ENCODE data around the gene MAPK8IP1.
"Not testable (repeated sequence)": the region's sequence is repeated elsewhere in the genome, so short reads cannot be mapped to it uniquely, and the experiment has no call there.

The MAPK8IP1 gene

GRCh38 chr11:45885274-45885920, at the start of gene MAPK8IP1:
TSS of gene MAPK8IP1 (plus strand) at chr11:45885651. CDS start at chr11:45885821, 170 bp downstream.
- DNase-seq: peak; percentile 84

GRCh38 chr11:45839204-45839603, 46.2 kb upstream of the MAPK8IP1 start:
- no peak for DNase-seq

- not testable (repeated sequence) for DNase-seq
Observed at GRCh38 chr11:45840251-45840650, 45.2 kb upstream of the MAPK8IP1 start.

DNA sequence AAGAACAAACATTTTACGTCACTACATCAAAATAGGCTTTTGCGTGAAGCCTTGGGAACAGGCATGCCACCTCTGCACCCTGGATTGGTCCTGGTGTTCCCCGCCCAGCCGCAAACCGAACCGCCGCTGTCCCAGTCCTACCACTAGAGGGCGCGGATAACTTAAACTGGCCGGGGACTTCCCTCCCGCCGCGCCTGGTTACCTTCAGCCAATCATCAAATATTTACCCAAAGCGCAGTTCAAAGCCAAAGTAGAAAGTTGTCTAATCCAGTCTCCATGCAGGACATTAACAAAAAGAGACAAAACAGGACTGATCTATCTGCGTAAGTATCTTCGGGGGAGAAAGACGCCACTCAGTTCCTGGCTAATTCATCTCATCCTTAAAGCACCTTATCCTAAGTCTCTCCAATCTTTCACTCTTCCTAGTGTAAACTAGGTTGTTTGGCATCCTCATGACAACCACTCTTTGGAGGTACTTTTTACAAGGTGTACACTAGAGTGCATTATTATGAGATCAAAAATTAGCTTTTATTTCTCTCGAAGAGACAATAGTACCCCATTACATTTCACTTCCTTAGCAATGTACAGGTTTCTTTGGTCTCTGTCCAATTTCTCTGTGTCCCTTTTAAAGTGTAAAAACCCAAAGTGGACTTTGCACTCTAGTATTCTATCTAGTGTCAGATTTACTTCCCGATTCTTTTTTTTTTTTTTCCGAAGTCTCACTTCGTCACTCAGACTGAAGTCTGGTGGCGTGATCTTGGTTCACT, 42.1 kb upstream of the MAPK8IP1 start:
- peak; percentile 95 for DNase-seq

DNA sequence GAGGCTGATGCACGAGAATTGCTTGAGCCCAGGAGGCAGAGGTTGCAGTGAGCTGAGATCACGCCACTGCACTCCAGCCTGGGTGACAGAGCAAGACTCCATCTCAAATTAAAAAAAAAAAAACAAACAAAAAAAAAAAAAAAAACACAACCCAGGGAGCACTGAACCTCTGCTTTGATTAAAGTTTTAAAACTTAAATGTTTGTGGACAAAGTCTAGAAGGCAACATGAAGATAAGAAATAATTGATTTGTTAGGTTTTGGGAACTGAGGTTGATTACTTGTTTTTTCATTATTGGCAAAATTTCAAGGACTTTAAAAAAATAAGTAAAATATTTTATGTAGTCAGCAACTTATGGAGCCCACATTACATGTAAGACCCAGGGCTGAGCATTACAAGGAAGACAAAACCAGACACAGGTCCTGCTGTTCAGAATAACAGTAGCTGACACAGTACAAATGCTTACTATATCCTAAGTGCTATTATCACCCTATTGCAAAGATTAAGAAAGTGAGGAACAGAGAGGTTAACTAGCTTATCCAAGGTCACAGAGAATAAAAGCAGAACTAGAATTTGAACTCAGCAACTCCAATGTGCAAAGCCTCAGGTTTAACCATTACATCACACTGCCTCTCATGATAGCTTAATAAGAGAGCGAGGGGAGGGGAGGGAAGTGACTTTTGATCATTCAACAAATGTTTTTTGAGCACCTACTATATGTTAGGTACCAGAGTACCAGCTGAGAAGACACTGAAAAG, 40.5 kb upstream of the MAPK8IP1 start:
- no peak for DNase-seq

DNA sequence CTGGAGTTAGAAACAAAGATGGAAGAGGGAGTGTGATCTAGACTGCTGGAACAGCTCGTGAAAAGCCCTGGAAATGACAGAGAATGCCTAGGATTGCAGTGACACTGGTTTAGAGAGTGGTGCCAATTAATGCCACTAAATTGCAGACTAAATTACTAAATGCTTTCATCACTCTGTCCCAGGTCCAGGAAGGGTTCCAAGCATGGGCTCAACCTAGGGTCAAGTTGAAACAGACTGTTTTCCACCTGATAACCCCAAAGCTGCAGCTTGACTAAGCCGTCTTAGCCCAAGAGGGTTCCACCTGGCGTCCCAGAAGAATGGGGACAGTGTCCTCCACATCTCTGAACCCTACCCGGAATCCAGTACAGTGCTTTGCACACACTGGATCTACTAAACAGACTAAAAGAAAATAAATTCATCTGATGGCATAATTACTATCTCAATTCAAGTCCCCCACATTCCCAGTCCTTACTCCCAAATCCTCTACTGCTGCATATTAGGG, 39.2 kb upstream of the MAPK8IP1 start:
- DNase-seq: no peak

GRCh38 chr11:45846974-45847910, 38.2 kb upstream of the MAPK8IP1 start, which contains the start of gene CRY2:
TSS of gene CRY2 (plus strand) at chr11:45847475. CDS start at chr11:45847491, 16 bp downstream.
- peak; percentile 100 for DNase-seq

- peak; percentile 74 for DNase-seq
Observed at GRCh38 chr11:45847911-45848316, 37.5 kb upstream of the MAPK8IP1 start.

DNA sequence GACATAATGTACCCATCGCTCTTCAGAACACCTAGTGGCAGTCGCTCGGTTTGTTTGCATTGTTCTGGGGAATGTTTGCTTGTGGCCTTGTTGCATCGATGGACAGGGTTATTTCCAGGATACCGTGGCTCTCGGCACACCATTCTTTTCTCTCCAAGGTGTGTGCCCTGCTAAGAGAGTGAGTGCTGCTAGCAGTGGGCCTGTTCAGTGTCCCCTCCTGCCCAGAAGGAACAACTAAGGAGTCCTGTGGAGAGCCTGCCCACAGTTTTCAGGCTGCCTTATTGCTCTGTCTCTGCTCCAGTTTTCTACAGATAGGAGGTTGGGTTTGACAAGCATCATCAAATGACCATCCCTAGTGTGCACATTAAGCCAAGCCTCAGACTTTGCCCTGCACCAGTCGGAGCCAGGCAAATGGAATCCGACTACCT, 36.8 kb upstream of the MAPK8IP1 start:
- DNase-seq: no peak

DNA sequence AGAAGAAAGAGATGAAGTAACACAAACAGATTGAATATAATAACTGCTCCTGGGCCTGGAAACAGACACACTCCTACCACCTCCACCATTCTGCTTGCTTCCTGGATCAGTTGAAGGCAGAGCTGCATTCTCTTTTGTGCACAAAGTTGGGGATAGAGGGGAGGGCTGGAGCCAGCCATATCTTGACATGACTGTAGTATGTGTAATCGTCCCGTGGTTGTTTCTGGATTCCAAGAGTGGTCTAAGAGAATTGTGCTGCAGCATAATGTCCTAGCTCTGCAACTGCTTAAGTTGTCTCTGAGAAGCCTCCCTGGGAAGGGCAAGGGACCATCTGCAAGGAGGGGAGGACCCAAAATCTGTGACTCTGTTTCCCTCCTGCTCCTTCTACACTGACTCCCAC, 35.0 kb upstream of the MAPK8IP1 start:
- no peak for DNase-seq

GRCh38 chr11:45851228-45851627, 34.2 kb upstream of the MAPK8IP1 start:
- no peak for DNase-seq

DNA sequence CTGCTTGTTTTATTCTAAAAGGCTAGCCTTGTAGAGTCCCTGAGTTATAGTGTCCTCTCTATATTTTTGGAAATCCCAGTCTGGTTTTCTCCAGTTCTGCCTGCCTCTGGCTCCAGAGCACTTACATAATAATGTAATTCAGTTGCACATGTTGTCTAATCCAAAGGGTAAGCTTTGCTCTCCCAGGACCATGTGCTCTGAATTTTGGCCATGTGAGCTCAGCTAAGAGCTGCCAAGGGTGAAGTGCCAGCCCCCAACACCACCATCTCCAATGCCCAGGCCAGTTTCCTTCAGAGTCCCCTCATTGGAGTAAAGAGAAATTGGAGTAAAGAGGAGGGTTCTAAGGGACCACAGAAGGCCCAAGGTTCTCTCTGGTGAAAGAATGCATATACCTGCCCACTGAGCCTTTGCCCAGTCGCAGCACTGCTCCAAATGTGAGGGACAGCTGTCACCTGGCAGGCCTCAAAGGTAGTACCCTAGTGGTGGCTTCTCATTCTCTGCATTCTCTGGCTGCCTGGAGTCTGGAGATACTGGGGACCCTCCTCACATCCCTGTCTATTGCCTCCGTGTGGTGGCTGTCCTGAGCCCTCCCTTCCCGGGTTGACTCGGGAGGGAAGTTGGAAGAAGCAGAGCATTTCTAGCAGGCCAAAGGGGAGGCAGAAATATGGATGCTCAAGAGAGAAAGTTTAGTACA, 33.3 kb upstream of the MAPK8IP1 start:
- DNase-seq: no peak

DNA sequence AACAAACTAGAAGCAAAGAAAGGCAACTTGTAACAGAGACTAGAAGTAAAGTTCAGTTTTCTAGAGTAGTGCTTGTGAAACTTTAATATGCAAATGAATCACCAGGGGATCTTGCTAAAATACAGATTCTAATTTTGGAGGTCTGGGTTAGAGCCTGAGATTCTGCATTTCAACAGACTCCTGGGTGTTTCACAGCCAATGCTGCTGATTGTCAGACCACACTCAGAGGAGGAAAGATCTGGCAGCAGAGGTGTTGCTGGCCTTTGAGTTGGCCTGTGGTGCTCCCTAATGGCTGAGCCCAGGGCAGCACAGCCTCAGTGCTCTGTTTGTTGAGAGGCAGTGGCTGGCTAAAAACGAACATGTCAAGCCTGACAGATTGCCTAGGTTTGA, 32.7 kb upstream of the MAPK8IP1 start:
- DNase-seq: no peak

- no peak for DNase-seq
Observed at GRCh38 chr11:45853332-45854219, 31.9 kb upstream of the MAPK8IP1 start.

DNA sequence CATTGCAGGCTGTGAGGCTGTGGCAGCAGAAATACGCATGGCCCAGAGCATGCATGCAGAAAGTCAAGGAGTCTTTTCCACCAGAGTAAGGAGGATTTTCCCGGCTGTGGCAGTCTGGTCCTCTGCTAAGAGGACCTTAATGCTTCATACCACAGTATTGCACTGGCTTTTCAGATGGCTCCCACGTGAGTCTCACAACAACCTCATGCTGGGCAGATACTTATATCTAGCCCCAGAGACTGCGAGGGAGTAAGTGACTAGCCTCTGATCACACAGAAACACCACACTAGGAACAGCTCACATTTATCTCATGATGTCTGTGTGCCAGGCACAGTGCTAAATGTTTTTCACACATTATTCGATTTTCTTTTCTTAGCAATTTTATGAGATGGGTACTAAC, 30.1 kb upstream of the MAPK8IP1 start:
- DNase-seq: no peak

GRCh38 chr11:45856044-45856468, 29.4 kb upstream of the MAPK8IP1 start:
- DNase-seq: no peak

- no peak for DNase-seq
Observed at GRCh38 chr11:45857961-45858474, 27.4 kb upstream of the MAPK8IP1 start.

DNA sequence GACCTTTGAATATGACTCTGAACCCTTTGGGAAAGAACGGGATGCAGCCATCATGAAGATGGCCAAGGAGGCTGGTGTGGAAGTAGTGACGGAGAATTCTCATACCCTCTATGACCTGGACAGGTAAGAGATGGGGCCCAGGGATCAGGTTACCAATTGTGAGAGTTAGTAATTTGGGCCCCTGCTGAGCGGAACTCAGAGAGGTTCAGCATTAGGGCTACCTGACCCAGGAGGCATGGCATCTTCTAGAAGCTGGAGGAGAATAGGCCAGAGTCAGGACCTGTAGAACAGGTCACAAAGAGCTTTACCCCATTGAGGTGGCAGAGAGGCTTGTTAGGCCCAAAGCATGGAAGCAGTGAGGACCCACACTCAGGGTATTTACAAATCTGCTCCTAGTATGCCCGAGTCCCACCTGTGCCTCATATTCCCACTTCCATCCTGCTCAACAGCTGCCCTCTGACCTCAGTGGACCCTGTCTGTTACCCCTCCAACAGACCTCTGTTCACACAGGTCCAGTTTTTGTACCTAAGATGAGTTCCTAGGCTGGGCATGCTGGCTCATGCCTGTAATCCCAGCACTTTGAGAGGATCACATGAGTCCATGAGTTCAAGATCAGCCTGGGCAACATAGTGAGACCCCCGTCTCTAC, 26.6 kb upstream of the MAPK8IP1 start:
- no peak for DNase-seq

DNA sequence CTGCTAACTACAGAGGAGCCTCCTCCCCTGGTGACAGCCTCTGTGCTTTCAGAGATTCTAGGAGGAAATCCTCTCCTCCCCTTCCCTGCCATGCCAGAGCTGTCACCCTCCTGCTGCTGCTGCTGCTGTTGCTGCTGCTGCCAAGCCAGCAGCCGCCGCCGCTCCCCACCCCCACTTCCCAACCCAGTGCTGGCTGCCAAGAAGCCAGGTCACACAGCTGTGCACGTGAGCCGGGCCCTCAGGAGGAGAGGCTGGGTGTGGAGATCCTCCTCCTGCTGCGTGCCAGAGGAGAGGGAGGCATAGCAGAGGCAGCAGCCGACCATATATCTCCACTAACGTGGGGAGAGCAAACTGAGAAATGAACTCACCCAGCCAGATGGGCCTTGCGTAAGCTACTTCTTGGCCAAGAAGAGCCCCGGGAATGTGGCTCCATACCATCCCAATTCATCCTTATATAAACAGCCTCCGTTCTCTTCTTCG, 25.8 kb upstream of the MAPK8IP1 start:
- no peak for DNase-seq

DNA sequence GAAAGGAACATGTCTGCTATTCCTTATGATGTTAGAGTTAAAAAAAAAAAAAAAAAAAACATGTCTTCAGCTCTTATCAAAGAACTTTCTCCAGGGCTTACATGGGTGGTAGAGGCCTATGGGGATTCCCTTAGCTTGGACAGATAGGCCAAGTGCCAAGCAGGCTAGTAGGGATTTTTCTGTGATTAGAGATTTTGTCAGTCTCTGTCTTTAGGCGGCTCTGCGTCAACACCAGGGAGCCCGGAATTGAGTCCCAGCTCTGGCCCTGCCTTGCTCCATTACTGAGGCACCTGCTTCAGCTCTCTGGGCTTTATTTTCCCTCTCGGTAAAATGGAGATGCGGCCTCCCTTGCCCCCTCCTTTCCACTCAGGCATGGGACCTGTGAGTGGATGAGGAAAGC, 25.1 kb upstream of the MAPK8IP1 start:
- DNase-seq: no peak
